ENCODE data around the gene FOXP3. TPM values are rescaled to one million over a fixed set of nuclear protein-coding genes. Genes with fewer than 3 reads are reported as not detected.

The FOXP3 gene
- total RNA-seq, 2 donors from 2014 or later: not detected

DNA sequence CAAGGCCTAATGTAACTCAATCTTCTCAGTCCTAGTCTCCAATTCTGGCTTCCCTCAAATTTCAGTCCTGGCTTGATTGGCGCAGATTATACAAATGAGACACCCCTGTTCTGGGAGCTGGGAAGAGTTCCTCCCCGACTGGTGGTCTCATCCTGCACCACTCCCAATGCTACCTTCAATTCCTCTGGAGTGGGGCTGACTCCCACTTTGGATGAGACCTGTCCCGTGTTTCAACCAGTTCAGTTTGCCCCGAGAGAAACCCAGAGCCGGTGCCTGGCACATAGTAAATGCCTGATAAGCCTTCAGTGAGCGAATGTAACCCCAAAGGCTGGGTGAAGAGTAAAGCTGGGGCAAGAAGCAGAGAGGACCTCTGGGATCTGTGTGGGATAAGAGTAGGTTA lies 60.5 kb downstream of the FOXP3 start:
- Histone ChIP-seq H3K27me3 (no peaks in the 10 kb centered on the region), H3K36me3 (no peaks in the 10 kb centered on the region), H3K9me3 (no peaks in the 10 kb centered on the region), H3K27ac (peak overlapping the region; percentile 46 to 75), H3K4me3 (no peak overlapping the region), H3K4me1 (no peaks in the 10 kb centered on the region)
- TF ChIP-seq, protein P1, sequence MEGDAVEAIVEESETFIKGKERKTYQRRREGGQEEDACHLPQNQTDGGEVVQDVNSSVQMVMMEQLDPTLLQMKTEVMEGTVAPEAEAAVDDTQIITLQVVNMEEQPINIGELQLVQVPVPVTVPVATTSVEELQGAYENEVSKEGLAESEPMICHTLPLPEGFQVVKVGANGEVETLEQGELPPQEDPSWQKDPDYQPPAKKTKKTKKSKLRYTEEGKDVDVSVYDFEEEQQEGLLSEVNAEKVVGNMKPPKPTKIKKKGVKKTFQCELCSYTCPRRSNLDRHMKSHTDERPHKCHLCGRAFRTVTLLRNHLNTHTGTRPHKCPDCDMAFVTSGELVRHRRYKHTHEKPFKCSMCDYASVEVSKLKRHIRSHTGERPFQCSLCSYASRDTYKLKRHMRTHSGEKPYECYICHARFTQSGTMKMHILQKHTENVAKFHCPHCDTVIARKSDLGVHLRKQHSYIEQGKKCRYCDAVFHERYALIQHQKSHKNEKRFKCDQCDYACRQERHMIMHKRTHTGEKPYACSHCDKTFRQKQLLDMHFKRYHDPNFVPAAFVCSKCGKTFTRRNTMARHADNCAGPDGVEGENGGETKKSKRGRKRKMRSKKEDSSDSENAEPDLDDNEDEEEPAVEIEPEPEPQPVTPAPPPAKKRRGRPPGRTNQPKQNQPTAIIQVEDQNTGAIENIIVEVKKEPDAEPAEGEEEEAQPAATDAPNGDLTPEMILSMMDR (IDR thresholded peaks at IDR 0.05): no peak
- DNase-seq (ENCODE audit: low spot score): no peak

DNA sequence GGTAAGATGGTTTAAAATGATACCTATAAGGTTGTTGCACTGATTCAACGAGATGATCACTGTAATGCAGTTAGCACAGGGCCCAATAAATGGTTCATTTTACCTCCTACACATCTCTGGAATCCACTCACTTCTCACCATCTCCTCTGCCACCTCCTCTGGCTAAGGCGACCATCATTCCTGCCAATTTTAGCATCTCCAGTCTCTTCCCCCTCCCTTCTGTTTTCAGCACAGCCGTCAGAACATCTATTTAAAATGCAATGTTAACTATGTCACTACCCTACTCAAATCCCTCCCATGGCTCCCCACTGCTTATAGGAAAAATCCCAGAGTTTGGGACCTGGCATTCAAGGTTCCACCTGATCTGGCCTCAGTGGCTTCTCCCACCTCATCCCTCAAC lies 61.0 kb downstream of the FOXP3 start:
- DNase-seq (ENCODE audit: low spot score): no peak
- Histone ChIP-seq H3K9me3 (no peaks in the 10 kb centered on the region), H3K27me3 (no peaks in the 10 kb centered on the region), H3K36me3 (no peaks in the 10 kb centered on the region), H3K27ac (peak overlapping the region; percentile 46 to 75), H3K4me3 (no peak overlapping the region), H3K4me1 (no peaks in the 10 kb centered on the region)
- TF ChIP-seq, protein P1 (IDR thresholded peaks at IDR 0.05): no peak

- H3K27ac ChIP-seq: no peak overlapping the region
- TF ChIP-seq, protein P1 (IDR thresholded peaks at IDR 0.05): no peak
Measured at GRCh38 chrX:49202022-49202421, 62.5 kb downstream of the FOXP3 start.

More at GRCh38 chrX:49202022-49202421, 62.5 kb downstream of the FOXP3 start:
- Histone ChIP-seq H3K4me1 (no peaks in the 10 kb centered on the region), H3K36me3 (no peaks in the 10 kb centered on the region), H3K9me3 (no peaks in the 10 kb centered on the region), H3K27me3 (no peaks in the 10 kb centered on the region), H3K4me3 (no peak overlapping the region)
- no peak for DNase-seq (ENCODE audit: low spot score)

Other genes starting within 250 kb of the FOXP3 start
- 10 to 100 TPM; 25.8 to 60.3 TPM for gene TFE3, start 221.4 kb downstream of the FOXP3 start, total RNA-seq
- 1 to 10 TPM; 1.3 to 2.2 TPM for gene CCDC120, start 205.7 kb downstream of the FOXP3 start, total RNA-seq
- 10 to 100 TPM; 11.5 to 29.7 TPM for gene PRAF2, start 190.7 kb downstream of the FOXP3 start, total RNA-seq
- gene WDR45, start 184.8 kb downstream of the FOXP3 start, total RNA-seq: 100 to 1,000 TPM in 1 of 2 donors, 10 to 100 TPM in 1; 78.3 to 117 TPM
- gene GPKOW, start 141.0 kb downstream of the FOXP3 start, total RNA-seq: 10 to 100 TPM; 17.7 to 26.1 TPM
- gene MAGIX, start 102.0 kb downstream of the FOXP3 start, total RNA-seq: 10 to 100 TPM; 18.9 to 23.4 TPM
- gene PLP2, start 92.8 kb downstream of the FOXP3 start, total RNA-seq: 10 to 100 TPM; 47.8 to 64.8 TPM
- gene PRICKLE3, start 78.3 kb downstream of the FOXP3 start, total RNA-seq: 10 to 100 TPM in 1 of 2 donors, 1 to 10 TPM in 1; 7.2 to 12.7 TPM
- gene SYP, start 64.5 kb downstream of the FOXP3 start, total RNA-seq: 1 to 10 TPM; 2.8 to 3.5 TPM
- gene CACNA1F, start 31.4 kb downstream of the FOXP3 start, total RNA-seq: under 1 TPM; 0.08 to 0.11 TPM
- 10 to 100 TPM in 1 of 2 donors, 1 to 10 TPM in 1; 9.5 to 14.4 TPM for gene CCDC22, start 29.2 kb downstream of the FOXP3 start, total RNA-seq
- gene PPP1R3F, start 5.1 kb upstream of the FOXP3 start, total RNA-seq: 10 to 100 TPM; 24.2 to 29.6 TPM
- not detected for gene GAGE10, start 38.9 kb upstream of the FOXP3 start, total RNA-seq
- gene GAGE12J, start 57.3 kb upstream of the FOXP3 start, total RNA-seq: not detected
- not detected for gene GAGE13, start 66.9 kb upstream of the FOXP3 start, total RNA-seq